Left cardiac atrium (tissue), 4 donors: ENCODE results near the gene OR6C70. TPM values are rescaled to one million over a fixed set of nuclear protein-coding genes. Genes with fewer than 3 reads are reported as not detected.
"Not testable (repeated sequence)": the region's sequence is repeated elsewhere in the genome, so short reads cannot be mapped to it uniquely, and the experiment has no call there.

ENCODE experiments used
- ATAC-seq, 2 donors: fragments of 200-7000 bp; cut with Tn5 transposase; one replicate each; pipeline ENCODE4 v1.9.1; 2020; ENCODE audit warnings: mild to moderate bottlenecking in 2 of 2, moderate library complexity in 2 of 2
- DNase-seq: peaks from one replicate; pipeline ENCODE4 v3.0.0-alpha.2; 2020
- intact Hi-C, 2 donors: fragments of 100-400 bp; cut with DNase I; formaldehyde crosslinking; loops; one replicate each; pipeline versions ENCODE4 v1.14.1 to v1.15.1; 2022 to 2023
- long read RNA-seq: library from polyadenylated mRNA; unstranded; transcript quantifications from one replicate; pipeline ENCODE4 v2.0.0, GENCODE V29; 2021
- total RNA-seq, 2 donors: library from RNA; stranded (reverse); fragmentation: NEBNext Ultra II Directional; extraction: Animal tissue kit (Norgen Biotek cat#: 25700); gene quantifications; one replicate each; pipeline ENCODE4 v1.2.1, GENCODE V29; 2021
- donor health status: DM: no; HTN: yes; CAD: no.
- donor health status: DM: no; HTN: yes; CAD: no; lungs with severe emphysema.
- donor health status: DM: yes; HTN: yes; CAD: no.
- donor health status: Dilated cardiomyopathy.

OR6C70 gene
- total RNA-seq: not detected
- long read RNA-seq: 0 reads

DNA sequence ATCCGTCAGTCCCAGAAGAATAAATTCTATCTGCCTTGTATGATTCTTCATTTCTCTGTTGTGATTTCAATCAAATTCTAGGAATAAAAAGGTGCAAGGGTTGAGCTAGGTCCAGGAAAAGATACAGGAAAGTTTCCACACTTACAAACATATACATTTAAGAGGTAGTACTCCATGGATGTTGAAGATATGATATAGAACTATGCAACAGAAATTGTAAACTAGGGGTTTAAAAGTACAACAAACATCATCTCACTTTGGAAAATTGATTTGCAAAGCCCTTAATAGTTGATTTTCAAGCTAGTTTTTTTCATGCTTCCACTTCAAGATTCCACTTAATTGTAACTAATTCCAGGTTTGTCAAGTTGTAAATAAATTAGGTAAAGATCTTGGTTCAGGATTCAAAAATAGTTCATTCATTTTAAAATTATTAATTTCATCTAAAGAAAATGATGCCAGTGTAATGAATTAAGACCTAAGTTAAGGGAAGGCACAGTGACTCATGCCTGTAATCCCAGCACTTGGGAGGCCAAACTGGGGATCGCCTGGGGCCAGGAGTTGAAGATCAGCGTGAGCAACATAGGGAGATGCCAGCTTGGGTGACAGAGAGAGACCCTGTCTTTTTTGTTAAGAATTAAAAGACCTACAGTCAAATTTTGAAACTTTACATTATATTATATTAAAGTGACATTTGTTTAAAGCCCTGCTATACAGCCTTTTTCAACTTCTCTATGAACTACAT, at the start of gene OR6C70:
Gene OR6C70, minus strand, starts transcription at position 51 of the 742 bp plus-strand sequence. Its CDS starts 0 bp downstream, at position 51.
- DNase-seq (no peak), ATAC-seq (no peak)
- intact Hi-C loops: no loop called here

DNA sequence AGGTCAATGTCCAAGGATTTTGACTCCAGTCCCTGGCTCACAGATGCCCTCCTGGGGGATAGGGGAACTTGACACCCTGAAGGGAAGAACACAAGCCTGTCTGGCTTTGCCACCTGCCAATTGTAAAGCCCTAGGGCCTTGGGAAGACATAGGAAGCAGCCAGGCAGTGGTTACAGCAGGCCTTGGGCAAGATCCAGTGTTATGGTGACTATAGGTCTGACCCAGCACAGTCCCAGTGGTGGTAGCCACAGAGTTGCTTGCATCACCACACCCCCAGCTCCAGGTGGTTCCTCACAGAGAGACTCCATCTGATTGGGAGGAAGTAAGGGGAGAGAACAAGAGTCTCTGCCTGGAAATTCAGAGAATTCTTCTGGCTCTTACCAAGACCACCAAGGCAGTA, 46.5 kb upstream of the OR6C70 start:
- ATAC-seq (no peak), DNase-seq (no peak)
- intact Hi-C loops: no loop called here

DNA sequence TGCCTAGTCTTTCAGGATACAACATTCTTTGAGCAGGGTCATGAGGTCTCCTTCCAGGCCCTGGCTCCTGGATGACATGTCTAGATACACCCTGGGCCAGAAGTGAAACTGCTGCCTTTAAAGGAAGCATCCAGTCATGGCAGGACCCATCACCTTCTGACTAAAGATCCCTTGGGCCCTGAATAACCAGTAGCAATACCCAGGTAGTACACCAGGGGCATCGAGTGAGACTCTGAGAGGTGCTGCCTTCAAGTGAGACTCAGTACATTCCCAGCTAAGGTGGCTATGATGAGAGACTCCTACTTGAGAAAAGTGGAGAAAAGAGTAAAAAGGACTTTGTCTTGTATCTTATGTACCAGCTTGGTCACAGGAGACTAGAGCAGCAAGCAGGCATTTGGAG, 45.8 kb upstream of the OR6C70 start:
- DNase-seq (no peak), ATAC-seq (no peak)
- intact Hi-C loops: no loop called here

DNA sequence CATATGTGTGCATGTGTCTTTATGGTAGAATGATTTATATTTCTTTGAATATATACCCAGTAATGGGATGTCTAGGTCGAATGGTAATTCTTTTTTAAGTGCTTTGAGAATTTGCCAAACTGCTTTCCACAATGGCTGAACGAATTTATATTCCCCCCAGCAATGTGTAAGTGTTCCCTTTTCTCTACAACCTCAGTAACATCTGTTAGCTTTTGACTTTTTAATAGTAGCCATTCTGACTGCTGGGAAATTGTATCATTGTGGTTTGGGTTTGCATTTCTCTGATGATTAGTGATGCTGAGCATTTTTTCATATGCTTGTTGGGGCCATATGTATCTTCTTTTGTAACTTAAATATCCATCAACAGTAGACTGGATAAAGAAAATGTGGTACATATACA, 31.7 kb upstream of the OR6C70 start:
- intact Hi-C loops: no loop called here
- no peak for DNase-seq
- no peak for ATAC-seq

DNA sequence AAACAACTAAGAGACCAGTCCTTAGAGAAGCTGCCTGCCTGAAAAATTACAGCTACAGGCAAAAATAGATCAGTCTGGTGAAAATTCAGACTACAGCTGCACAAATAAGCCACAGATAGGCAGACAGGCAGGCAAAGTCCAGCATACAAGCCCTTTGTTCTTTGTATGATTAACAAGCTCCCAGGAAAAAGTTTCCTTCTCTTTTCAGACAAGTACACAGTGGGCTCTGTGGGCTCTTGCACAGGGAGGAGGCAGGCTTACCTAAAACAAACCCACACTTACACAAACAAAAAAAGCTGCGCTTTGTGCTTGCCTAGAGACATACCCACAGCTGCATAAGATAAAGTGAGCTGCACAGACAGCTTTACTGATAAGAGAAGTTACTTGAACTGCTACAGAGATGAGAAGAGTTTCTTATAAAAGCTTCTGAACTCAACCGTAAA, 29.9 kb upstream of the OR6C70 start:
- DNase-seq (no peak), ATAC-seq (no peak)
- intact Hi-C loops: no loop called here

DNA sequence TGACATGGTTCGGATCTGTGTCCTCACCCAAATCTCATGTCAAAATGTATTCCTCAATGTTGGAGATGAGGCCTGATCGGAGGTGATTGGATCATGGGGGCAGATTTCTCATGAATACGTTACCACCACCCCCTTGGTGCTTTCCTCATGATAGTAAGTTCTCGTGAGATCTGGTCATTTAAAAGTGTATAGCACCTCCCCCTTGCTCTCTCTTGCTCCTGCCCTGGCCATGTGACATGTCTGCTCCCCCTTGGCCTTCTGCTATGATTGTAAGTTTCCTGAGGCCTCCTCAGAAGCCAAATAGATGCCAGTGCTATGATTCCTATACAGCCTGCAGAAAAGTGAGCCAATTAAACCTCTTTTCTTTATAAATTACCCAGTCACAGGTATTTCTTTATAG, 29.3 kb upstream of the OR6C70 start:
- no peak for ATAC-seq
- no peak for DNase-seq
- intact Hi-C loops: no loop called here

DNA sequence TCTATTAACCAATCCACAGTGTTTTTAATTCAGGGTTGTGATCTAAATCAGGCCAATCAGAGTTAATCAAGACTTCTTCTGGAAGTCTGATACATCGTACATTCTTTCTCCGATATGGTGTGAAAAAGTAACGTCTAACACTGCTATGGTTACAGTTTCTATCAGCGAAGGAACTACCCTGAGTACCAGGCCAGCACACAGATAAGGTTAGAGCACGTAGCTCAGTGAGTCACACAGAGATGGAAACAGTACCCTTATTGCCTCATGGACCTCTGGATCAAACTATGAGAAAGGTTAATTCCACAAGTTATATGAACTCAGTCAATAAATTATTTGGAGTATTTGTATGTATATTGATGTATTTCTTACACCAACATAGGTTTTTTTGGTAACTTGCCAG, 25.6 kb upstream of the OR6C70 start:
- peak in 1 of 2 donors; percentile 55 for ATAC-seq
- DNase-seq: no peak
- intact Hi-C loops: no loop called here

DNA sequence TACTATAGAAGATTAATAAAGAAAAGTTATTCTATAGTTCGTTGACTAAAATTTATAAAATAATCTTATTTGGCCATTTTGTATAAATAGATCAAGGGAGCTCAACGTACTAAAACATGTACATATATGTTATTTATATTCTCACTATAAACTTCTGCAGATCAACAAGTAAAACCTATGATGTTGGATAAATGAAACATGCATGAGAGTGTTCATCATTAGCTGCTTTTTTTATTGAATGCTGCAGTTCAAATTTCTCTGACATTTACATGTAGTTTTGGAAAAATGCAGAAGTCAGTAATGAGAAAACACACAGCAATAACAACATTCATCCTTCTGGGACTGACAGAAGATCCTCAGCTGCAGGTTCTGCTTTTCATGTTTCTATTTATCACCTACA, 22.1 kb upstream of the OR6C70 start, which contains the start of gene OR6C68:
Gene OR6C68, plus strand, starts transcription at position 301 of the 400 bp plus-strand sequence. Its CDS starts 0 bp downstream, at position 301.
- no peak for ATAC-seq
- no peak for DNase-seq
- intact Hi-C loops: no loop called here

DNA sequence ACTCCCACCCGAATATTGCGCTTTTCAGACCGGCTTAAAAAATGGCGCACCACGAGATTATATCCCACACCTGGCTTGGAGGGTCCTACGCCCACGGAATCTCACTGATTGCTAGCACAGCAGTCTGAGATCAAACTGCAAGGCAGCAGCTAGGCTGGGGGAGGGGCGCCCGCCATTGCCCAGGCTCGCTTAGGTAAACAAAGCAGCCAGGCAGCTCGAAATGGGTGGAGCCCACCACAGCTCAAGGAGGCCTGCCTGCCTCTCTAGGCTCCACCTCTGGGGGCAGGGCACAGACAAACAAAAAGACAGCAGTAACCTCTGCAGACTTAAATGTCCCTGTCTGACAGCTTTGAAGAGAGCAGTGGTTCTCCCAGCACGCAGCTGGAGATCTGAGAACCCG, 14.3 kb upstream of the OR6C70 start:
- intact Hi-C loops, ATAC-seq: not testable (repeated sequence)

DNA sequence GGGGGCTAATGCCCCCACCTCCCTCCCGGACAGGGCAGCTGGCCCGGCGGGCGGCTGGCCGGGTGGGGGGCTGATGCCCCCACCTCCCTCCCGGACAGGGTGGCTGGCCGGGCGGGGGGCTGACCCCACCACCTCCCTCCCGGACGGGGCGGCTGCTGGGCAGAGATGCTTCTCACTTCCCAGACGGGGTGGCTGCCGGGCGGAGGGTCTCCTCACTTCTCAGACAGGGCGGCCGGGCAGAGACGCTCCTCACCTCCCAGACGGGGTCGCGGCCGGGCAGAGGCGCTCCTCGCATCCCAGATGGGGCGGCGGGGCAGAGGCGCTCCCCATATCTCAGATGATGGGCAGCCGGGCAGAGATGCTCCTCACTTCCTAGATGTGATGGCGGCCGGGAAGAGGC, 9.2 kb upstream of the OR6C70 start:
- intact Hi-C loops, ATAC-seq, DNase-seq: not testable (repeated sequence)

More for the DNA sequence above, 14.3 kb upstream of the OR6C70 start:
- DNase-seq: not testable (repeated sequence)

DNA sequence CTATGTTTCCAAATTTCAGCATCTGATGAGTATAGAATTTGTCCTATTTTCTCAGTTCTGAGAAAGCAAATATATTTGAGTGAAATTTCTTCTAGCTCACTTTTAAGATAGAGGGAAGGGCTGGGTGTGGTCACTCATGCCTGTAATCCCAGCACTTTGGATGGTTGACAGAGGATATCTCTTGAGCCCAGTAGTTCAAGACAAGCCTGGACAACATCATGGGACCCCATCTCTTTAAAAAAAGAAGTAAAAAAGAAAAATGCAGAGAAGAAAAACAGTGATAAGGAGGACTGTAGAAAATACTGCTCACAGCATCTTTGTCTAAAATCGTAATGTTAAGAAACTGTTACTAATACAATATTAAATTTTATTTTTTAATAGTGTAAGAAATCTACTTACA, 2.3 kb upstream of the OR6C70 start:
- intact Hi-C loops: no loop called here
- ATAC-seq (no peak), DNase-seq (no peak)

DNA sequence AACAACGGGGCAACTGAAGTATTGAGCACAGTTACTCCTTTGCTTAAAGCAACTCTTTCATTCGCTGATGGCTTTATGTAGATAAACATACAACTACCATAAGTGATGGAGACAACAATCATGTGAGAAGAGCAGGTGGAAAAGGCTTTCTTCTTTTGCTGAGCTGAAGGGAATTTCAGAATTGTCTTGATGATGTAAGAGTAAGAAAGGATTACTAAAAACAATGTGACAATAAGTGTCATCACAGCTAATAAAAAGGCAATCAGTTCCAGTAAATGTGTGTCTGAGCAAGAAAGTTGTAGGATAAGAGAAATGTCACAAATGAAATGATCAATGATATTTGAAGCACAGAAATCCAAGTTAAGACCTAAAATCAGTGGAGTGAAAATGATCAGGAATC, 647 bp downstream of the OR6C70 start:
- intact Hi-C loops: no loop called here
- DNase-seq (no peak), ATAC-seq (no peak)

DNA sequence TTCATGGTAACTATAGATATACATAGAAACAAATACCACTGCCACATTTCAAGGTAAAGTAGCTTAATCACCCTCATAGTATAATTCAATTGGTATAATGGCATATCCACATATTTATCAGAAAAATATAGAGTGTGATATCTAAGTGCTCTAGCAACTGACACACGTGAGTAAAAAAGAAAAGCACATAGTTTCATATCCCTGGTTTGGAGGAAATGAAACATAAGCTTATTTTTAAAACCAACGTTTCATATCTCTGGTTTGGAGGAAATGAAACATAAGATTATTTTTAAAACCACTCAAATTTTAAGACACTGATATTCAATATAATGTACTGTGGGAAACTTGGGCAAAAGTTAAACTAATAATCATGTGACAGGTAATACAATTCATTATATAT, 2.1 kb downstream of the OR6C70 start:
- no peak for DNase-seq
- intact Hi-C loops: no loop called here
- ATAC-seq: no peak

DNA sequence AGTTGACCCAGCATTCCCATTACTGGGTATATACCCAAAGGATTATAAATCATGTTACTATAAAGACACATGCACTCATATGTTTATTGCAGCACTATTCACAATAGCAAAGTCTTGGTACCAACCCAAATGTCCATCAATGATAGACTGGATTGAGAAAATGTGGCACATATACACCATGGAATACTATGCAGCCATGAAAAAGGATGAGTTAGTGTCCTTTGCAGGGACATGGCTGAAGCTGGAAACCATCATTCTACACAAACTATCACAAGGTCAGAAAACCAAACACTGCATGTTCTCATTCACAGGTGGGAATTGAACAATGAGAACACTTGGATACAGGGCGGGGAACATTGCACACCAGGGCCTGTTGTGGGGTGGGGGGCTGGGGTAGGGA, 5.0 kb downstream of the OR6C70 start:
- DNase-seq, ATAC-seq, intact Hi-C loops: not testable (repeated sequence)

DNA sequence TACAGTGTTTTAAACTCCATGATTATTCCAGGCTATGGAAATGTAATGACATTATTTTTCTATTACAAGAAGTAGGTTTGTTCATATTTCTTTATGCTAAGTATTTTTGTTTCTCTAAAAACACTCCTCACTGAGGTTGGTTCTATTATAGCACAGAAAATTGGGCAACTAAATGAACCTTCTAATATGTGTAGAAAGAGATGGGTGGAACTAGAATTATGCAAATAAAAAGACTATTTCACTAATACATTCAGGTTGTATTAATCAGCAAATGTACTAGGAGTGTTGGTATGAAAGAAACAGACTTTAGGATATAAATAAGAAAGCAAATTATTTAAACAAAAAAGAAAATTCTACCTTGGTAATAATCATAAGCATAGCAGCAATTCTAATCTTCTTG, 21.1 kb downstream of the OR6C70 start:
- ATAC-seq (no peak), DNase-seq (no peak)
- intact Hi-C loops: no loop called here

DNA sequence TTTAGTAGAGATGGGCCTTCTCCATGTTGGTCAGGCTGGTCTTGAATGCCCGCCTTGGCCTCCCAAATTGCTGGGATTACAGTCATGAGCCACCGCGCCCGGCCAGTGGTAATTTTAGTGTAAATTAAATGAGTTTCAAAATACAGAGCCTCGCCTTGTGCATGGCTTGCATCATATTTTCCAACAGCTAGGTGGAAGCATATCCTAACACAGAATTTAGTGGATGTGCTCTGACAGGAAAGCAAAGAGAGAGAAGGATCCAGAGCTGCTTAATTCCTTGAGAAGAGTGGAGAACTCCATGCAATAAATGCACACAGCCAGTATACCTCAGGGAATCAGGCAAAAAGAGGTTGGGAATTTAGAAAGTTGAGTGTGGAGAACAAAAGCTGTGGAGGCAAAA, 23.6 kb downstream of the OR6C70 start:
- no peak for DNase-seq
- ATAC-seq: no peak
- intact Hi-C loops: no loop called here

DNA sequence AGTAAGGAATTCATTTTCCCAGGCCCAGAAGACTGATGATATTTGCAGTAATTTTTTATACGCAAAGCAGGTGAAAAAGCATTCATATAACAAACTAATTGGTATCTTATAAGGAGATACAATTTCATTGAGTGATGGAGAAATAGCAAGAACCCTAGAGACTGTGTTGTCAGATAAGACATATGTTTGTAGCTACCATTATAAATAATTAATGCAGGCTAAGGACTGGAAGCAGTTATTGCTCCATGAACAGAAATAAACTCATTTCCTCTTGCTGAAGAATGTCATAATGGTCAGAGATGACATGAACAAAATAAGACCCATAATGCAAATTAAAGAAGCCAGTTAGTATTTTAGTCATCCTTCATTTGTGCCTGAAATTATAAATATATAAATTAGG, 24.6 kb downstream of the OR6C70 start:
- intact Hi-C loops: loop anchor here in 1 of 2 donors (2.0 kb wide), 1 partner anchor 173 kb away; no protein-coding TSS in a partner anchor
- DNase-seq (no peak), ATAC-seq (no peak)

DNA sequence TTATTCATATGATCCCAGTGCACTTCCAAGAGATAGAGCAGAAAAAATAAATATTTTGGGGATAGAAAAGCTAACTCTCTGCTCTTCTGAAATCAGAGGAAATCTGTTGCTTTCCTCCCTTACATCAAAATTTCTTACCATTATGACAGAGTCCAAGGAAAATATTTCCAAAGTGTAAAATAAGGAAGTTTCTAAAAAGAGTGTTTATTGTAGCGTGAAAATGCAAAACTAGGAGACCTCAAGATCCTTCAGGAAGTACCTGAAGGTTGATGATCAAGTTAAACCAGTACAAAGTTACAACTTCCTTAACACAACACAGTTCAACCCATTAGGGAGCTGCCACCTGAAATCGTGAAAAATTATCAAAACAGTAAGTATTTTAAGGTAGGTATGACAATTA, 26.2 kb downstream of the OR6C70 start, which contains the start of gene OR6C2:
Gene OR6C2, plus strand, starts transcription at position 301 of the 400 bp plus-strand sequence. CDS start 8,138 bp downstream, outside the sequence.
- ATAC-seq: no peak
- intact Hi-C loops: loop anchor here in 1 of 2 donors (2.0 kb wide), 1 partner anchor 175 kb away; no protein-coding TSS in a partner anchor
- DNase-seq: no peak

DNA sequence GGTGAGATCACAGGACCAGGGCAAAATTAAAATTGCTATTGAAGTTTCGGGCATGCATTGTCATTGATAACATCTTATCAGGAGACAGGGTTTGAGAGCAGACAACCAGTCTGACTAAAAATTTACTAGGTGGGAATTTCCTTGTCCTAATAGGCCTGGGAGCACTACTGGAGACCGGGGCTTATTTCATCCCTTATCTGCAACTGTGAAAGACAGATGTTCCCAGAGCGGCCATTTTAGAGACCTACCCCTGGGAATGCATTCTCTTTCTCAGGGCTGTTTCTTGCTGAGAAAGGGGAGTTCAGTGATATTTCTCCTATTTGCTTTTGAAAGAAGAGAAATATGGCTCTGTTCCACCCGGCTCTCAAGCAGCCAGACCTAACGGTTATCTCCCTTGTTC, 28.7 kb downstream of the OR6C70 start:
- ATAC-seq, DNase-seq, intact Hi-C loops: not testable (repeated sequence)

DNA sequence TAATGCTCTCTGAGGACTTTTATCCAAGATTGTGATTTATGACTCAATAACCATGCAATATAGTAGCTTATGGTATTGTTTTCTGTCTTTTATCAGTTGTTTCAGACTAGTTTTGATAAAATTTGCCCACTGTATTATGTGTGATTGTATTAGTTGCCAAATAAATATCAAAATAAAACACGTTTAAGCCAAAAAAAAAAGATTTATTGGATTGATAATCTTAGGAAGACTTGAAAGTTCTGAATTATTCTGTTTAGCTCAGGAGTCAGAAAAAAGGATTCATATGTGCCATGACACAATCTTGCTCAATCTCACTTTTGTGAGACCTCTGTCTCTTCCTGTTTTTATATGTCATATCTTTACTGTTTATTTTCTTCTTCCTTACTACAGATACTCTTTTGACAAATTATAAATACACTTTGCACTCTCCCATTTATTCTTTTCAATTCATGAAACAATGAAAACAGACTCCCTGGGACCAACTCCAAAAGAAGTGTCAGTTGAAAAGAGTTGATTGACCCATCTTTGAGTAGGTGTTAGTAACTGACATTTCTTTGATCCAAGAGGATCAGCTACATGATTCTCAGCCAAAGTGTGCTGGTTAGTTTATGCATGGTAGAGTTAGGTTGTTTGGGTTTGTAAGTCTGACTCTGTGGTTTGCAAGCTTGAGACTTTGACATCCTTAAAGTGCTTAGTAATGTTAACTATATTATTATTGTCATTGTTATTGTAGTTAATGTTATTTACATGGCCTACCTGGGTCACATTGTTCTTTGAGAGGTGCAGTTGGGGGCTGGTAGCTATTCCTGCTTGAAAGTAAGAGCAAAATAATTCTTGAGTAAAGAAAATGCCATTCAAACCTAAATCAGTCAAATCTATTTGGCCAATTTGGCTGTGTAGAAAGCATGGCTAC, 41.4 kb downstream of the OR6C70 start:
- ATAC-seq (no peak), DNase-seq (no peak)
- intact Hi-C loops: no loop called here
